PFSK-1 (cell line): ENCODE measurements around the gene RERE.

ENCODE experiments used
- FOXP2 ChIP-seq: optimal IDR thresholded peaks from 2 replicates; pipeline ENCODE3; 2011; ENCODE audit warnings: borderline replicate concordance, control low read depth, inconsistent platforms; ENCODE audit not compliant: insufficient read depth; ENCODE audit errors: extremely low read length, extremely low read depth
- POLR2AphosphoS5 ChIP-seq: IDR thresholded peaks from 2 replicates; pipeline ENCODE4 v1.6.1; 2012; ENCODE audit warnings: low read depth, mild to moderate bottlenecking, control low read depth, low read length, moderate library complexity
- REST ChIP-seq, 2 experiments: IDR thresholded peaks; 2 replicates each; pipeline versions ENCODE4 v1.6.1 to v1.8.0; 2011 to 2012; ENCODE audit warnings: low read depth in 2 of 2, low read length in 2 of 2, control low read depth in 1 of 2, inconsistent platforms in 1 of 2, mild to moderate bottlenecking in 1 of 2, moderate library complexity in 1 of 2; ENCODE audit not compliant: insufficient read depth in 1 of 2
- SIN3A ChIP-seq: IDR thresholded peaks from 2 replicates; pipeline ENCODE4 v1.6.1; 2012; ENCODE audit warnings: mild to moderate bottlenecking, low read length, moderate library complexity, borderline replicate concordance; ENCODE audit not compliant: insufficient read depth
- TAF1 ChIP-seq: IDR thresholded peaks from 2 replicates; pipeline ENCODE4 v1.6.1; 2012; ENCODE audit warnings: low read length, control low read depth, borderline replicate concordance; ENCODE audit not compliant: insufficient read depth

RERE gene

GRCh38 chr1:8604041-8604945 lies 213.1 kb downstream of the RERE start:
- TF ChIP-seq POLR2AphosphoS5 (no peak), TAF1 (no peak), SIN3A (no peak), FOXP2 (no peak), REST (IDR thresholded peaks at IDR 0.05; ENCODE audit: insufficient read depth in 1 of 2, low read depth in 2 of 2, low read length in 2 of 2) (no peak)

GRCh38 chr1:8603220-8603616 lies 214.2 kb downstream of the RERE start:
- TF ChIP-seq FOXP2 = no peak

GRCh38 chr1:8602471-8603219 lies 214.8 kb downstream of the RERE start:
- no peak for TF ChIP-seq SIN3A
- no peak for TF ChIP-seq POLR2AphosphoS5
- no peak for TF ChIP-seq REST (IDR thresholded peaks at IDR 0.05; ENCODE audit: insufficient read depth in 1 of 2, low read depth in 2 of 2, low read length in 2 of 2)
- TF ChIP-seq TAF1 = no peak
- TF ChIP-seq FOXP2 = no peak

GRCh38 chr1:8600336-8600735 lies 217.1 kb downstream of the RERE start:
- TF ChIP-seq POLR2AphosphoS5 (no peak), SIN3A (no peak), FOXP2 (no peak), REST (IDR thresholded peaks at IDR 0.05; ENCODE audit: insufficient read depth in 1 of 2, low read depth in 2 of 2, low read length in 2 of 2) (no peak), TAF1 (no peak)

GRCh38 chr1:8599646-8600212 lies 217.7 kb downstream of the RERE start:
- no peak for TF ChIP-seq SIN3A
- no peak for TF ChIP-seq POLR2AphosphoS5
- TF ChIP-seq FOXP2 = no peak
- TF ChIP-seq REST (IDR thresholded peaks at IDR 0.05; ENCODE audit: insufficient read depth in 1 of 2, low read depth in 2 of 2, low read length in 2 of 2) = no peak
- no peak for TF ChIP-seq TAF1
